Type B pancreatic cell (in vitro differentiated cells): ENCODE data around the gene HOXC11. TPM values are rescaled to one million over a fixed set of nuclear protein-coding genes. Genes with fewer than 3 reads are reported as not detected.
A peak's percentile ranks its signal among the peaks of the same experiment; 100 is the strongest.

Experiments
- DNase-seq: peaks from one replicate; pipeline ENCODE4 v3.0.0; 2021; ENCODE audit warnings: mixed read lengths; ENCODE audit not compliant: unreplicated experiment; ENCODE audit errors: extremely low spot score
- H3K27ac Mint-ChIP-seq: 2 replicates; pipeline ENCODE4 v1.8.0; 2021; ENCODE audit warnings: mild to moderate bottlenecking, mixed read lengths
- H3K27me3 Mint-ChIP-seq: 2 replicates; pipeline ENCODE4 v1.8.0; 2021; ENCODE audit warnings: mixed read lengths
- H3K36me3 Mint-ChIP-seq: 2 replicates; pipeline ENCODE4 v1.8.0; 2021; ENCODE audit warnings: mixed read lengths
- H3K4me1 Mint-ChIP-seq: one replicate; pipeline ENCODE4 v1.8.0; 2021; ENCODE audit warnings: mixed read lengths; ENCODE audit not compliant: unreplicated experiment
- H3K4me3 Mint-ChIP-seq: 2 replicates; pipeline ENCODE4 v1.8.0; 2021; ENCODE audit warnings: mild to moderate bottlenecking, mixed read lengths
- H3K9me3 Mint-ChIP-seq: 2 replicates; pipeline ENCODE4 v1.8.0; 2021; ENCODE audit warnings: mixed read lengths
- total RNA-seq: library from RNA; stranded (reverse); gene quantifications from 2 replicates; pipeline ENCODE4 v1.2.1, GENCODE V29; 2021; ENCODE audit warnings: low replicate concordance
- TF ChIP-seq, protein P1 (sequence below): fragments of 200-600 bp; sonication (generic); conservative IDR thresholded peaks from 2 replicates; pipeline ENCODE4 v1.5.0; 2021; ENCODE audit warnings: antibody characterized with exemption, mild to moderate bottlenecking

HOXC11 gene
- total RNA-seq, 1 donor from 2014 or later, result 0.12 TPM

DNA sequence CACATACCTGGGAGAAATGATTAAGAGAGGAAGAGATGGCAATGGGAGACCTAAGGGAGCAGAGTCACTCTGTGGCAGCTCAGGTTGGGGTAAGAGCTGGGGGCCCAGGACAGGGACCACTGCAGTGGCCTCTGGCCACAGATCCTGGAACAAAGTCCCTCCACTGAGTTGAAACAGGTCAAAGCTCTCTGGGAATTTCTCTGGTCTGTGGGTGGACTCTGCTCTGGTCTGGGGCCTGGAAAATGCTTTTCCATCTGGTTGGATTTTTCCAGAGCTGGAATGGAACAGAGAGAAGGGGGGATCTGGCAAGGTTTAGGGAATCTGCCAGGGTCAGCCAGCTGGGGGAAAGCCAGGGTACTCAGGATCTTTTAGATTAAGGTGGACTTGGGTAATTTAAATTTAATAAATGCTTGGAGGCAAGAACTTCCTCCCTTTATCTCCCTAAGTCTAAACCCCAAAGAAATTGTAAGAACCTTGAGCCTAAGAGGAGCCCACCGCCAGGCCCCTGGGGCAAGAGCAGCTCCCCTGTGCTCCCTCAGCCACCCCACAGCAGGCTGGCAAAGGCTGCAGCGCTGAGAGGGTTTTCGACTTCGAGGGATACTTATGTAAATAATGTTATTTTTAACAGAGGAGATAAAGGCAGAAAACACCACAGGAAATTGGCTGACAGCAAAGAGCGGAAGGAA is 15.8 kb downstream of the HOXC11 start:
- DNase-seq, result no peak
- Mint-ChIP-seq H3K4me3 (peak overlapping the region; percentile 45), H3K27ac (no peak overlapping the region), H3K9me3 (no peaks in the 10 kb centered on the region), H3K27me3 (peaks cover 98% of the 10 kb centered on the region), H3K36me3 (no peaks in the 10 kb centered on the region), H3K4me1 (peaks cover 14% of the 10 kb centered on the region)
- TF ChIP-seq, protein P1, sequence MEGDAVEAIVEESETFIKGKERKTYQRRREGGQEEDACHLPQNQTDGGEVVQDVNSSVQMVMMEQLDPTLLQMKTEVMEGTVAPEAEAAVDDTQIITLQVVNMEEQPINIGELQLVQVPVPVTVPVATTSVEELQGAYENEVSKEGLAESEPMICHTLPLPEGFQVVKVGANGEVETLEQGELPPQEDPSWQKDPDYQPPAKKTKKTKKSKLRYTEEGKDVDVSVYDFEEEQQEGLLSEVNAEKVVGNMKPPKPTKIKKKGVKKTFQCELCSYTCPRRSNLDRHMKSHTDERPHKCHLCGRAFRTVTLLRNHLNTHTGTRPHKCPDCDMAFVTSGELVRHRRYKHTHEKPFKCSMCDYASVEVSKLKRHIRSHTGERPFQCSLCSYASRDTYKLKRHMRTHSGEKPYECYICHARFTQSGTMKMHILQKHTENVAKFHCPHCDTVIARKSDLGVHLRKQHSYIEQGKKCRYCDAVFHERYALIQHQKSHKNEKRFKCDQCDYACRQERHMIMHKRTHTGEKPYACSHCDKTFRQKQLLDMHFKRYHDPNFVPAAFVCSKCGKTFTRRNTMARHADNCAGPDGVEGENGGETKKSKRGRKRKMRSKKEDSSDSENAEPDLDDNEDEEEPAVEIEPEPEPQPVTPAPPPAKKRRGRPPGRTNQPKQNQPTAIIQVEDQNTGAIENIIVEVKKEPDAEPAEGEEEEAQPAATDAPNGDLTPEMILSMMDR, result no peak

- Mint-ChIP-seq H3K27ac (peak overlapping the region; percentile 18), H3K27me3 (peaks cover 100% of the 10 kb centered on the region), H3K9me3 (no peaks in the 10 kb centered on the region), H3K4me1 (peaks cover 19% of the 10 kb centered on the region), H3K36me3 (no peaks in the 10 kb centered on the region), H3K4me3 (peak overlapping the region; percentile 45)
- no peak for DNase-seq
- TF ChIP-seq, protein P1, result peak; percentile 56
Observed at GRCh38 chr12:53989227-53990113, 16.5 kb downstream of the HOXC11 start.

DNA sequence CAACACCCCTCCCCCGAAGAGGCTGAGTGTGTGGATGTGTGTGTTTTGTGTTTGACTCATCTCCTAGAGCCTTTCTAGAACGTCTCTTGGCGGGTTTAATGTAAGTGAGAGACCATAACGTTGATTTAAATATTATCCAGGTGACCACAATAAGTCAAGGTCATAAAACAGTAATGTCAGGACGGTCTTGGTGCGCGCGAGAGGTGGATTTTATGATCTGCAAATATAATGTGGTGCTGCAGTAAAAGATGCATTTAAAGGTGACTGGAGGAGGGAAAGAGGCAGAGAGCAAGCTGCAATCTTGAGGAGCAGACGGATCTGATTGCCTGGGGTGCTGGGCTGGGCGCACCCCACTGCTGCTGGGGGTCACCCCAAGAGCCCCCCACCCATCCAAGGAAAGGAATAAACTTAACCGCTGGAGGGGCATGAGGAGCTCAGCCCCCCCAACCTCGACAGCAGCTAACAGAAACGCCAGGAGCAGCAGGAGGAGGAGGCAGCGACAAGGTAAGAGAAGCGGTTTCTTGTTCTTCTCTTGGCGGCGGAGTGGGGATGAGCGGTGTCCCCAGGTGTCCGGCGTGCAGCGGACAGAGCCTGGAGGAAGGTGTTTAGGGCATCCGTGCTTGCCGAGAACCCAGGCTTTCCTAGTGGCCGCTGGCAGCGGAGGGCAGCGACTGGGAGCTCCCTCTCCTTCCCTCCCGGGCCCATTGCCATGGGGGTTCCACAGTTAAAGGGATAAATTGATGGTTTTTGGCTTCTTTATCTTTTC is 17.6 kb downstream of the HOXC11 start:
- TF ChIP-seq, protein P1, result no peak
- H3K27ac Mint-ChIP-seq, result no peak overlapping the region
- peaks cover 19% of the 10 kb centered on the region for H3K4me1 Mint-ChIP-seq
- peaks cover 100% of the 10 kb centered on the region for H3K27me3 Mint-ChIP-seq
- peak overlapping the region; percentile 15 for H3K4me3 Mint-ChIP-seq
- H3K36me3 Mint-ChIP-seq, result no peaks in the 10 kb centered on the region
- no peak for DNase-seq
- H3K9me3 Mint-ChIP-seq, result no peaks in the 10 kb centered on the region

DNA sequence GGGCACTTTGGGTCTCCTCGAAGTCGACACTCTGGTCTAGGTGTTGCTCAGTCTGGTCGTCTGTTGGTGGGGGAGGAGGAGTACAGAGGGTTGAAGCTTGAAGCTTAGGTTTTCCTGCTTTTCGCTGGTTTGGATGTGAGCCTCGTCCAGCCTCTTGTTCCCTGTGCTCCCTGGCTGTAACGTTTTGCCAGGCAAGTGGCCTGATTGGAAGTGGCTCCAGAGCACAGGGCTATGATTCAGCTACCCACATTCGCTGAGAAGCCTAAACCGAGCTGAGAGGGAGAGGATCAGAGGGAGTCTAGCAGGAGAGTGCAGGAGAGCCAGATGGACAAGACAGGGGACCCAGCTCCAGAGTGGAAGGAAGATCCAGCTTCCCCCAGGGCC is 18.1 kb downstream of the HOXC11 start:
- H3K27me3 Mint-ChIP-seq, result peaks cover 100% of the 10 kb centered on the region
- no peak for DNase-seq
- H3K4me3 Mint-ChIP-seq, result no peak overlapping the region
- H3K4me1 Mint-ChIP-seq, result peaks cover 19% of the 10 kb centered on the region
- TF ChIP-seq, protein P1, result no peak
- no peak overlapping the region for H3K27ac Mint-ChIP-seq
- H3K36me3 Mint-ChIP-seq, result no peaks in the 10 kb centered on the region
- H3K9me3 Mint-ChIP-seq, result no peaks in the 10 kb centered on the region

DNA sequence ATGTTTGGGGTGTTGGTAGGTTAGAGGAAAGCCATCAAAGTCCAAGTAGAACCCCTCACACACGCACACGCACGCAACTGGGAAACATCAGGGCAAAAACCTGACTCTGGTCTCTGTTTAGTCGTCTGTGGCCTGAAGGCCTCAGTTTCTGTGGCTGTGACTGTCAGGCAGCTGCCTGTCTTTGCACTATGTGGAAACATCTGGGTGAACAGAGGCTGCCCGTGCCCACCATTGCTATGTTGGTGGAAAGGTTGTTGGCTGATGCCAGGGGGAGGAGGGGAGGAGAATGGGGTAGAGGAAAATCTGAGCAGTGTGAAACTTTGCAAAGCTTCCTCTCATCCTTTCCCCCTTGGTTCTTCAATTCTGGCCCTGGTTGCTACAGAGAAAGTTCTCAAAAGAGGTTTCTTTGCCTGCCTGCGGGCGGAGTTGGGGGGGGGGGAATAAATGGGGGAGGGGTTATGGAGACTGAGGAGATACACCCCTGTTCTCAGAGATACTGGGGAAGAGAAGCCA is 19.5 kb downstream of the HOXC11 start:
- TF ChIP-seq, protein P1, result no peak
- no peak overlapping the region for H3K4me3 Mint-ChIP-seq
- peaks cover 19% of the 10 kb centered on the region for H3K4me1 Mint-ChIP-seq
- DNase-seq, result no peak
- H3K27me3 Mint-ChIP-seq, result peaks cover 100% of the 10 kb centered on the region
- H3K36me3 Mint-ChIP-seq, result no peaks in the 10 kb centered on the region
- H3K9me3 Mint-ChIP-seq, result no peaks in the 10 kb centered on the region
- no peak overlapping the region for H3K27ac Mint-ChIP-seq
